Measurements from ENCODE around the gene PLEK. TPM values are rescaled to one million over a fixed set of nuclear protein-coding genes. Genes with fewer than 3 reads are reported as not detected.

Gene PLEK
- polyA plus RNA-seq, 1 donor from 2014 or later, result 110 TPM

GRCh38 chr2:68425503-68425902 lies 60.4 kb downstream of the PLEK start:
- Mint-ChIP-seq H3K36me3 (peaks cover 2% of the 10 kb centered on the region), H3K9me3 (no peaks in the 10 kb centered on the region), H3K4me3 (no peak overlapping the region), H3K27ac (no peak overlapping the region), H3K27me3 (no peaks in the 10 kb centered on the region), H3K4me1 (peaks cover 31 to 49% (median 33%) of the 10 kb centered on the region in 3 donors)

GRCh38 chr2:68426446-68426845 lies 61.4 kb downstream of the PLEK start:
- no peaks in the 10 kb centered on the region for H3K9me3 Mint-ChIP-seq
- peaks cover 27 to 40% (median 28%) of the 10 kb centered on the region in 3 donors for H3K4me1 Mint-ChIP-seq
- H3K27me3 Mint-ChIP-seq, result no peaks in the 10 kb centered on the region
- peak overlapping the region in 1 of 4 donors; percentile 90 for H3K4me3 Mint-ChIP-seq
- peaks cover 2% of the 10 kb centered on the region for H3K36me3 Mint-ChIP-seq
- H3K27ac Mint-ChIP-seq, result peak overlapping the region in 2 of 3 donors; percentile 78 to 87

DNA sequence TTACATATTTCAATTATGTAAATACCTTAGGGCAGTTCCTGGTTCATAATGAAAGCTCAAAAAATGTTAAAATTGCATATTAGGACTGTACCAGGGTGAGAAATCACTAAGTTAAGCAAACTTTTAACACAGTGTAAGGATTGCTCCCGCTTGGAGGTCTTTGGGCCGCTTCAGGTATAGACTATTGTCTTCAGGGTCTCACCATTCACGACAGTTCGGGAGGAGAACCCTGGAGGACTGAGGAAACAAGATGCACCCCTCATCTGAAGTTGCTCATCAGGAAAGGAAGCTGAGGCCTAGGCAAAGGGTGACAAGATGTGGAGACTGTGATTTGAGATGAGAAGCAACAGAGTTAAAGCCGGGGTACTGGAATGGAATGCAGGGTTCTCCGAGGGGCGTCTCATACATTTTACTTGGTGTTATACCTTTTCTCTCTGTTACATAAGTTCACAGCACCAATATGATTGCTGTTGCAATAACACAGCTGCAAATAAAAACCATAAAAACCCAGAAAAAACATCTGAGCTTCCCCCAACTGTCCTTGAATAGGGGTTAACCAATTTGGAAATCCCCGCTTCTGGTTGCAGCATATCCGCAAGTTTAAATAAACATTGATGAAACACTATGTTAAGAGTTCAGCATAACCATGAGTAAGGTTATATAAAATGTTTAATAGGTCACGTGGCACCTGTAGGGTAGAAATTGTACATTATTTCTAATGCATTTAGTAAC lies 61.9 kb downstream of the PLEK start:
- Mint-ChIP-seq H3K27me3 (no peaks in the 10 kb centered on the region), H3K36me3 (peaks cover 2% of the 10 kb centered on the region), H3K9me3 (no peaks in the 10 kb centered on the region), H3K4me1 (peaks cover 22 to 35% (median 23%) of the 10 kb centered on the region in 3 donors), H3K4me3 (peak overlapping the region; percentile 18 to 90 (median 65)), H3K27ac (peak overlapping the region; percentile 78 to 87 (median 84))

DNA sequence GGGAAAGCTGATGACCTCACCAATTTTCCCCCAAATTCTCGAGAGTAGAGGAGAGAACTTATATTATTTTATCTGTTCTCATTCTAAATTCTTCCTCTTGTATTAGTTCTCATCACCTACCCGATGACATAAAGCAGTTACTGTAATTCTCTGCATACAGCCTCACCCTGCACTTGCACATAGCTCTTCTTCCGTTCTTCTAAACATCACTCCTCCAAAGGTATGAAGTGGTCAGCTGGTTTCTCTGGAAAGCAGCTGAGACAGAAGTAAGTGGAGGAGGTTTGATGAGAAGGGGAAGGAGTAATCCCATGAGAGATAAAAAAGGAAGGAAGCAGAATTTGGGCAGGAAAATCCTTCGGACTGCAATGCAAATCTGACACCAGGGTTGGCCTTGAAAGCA lies 63.0 kb downstream of the PLEK start:
- no peaks in the 10 kb centered on the region for H3K9me3 Mint-ChIP-seq
- H3K4me3 Mint-ChIP-seq, result peak overlapping the region in 3 of 4 donors; percentile 7 to 90 (median 8)
- H3K36me3 Mint-ChIP-seq, result peaks cover 2% of the 10 kb centered on the region
- H3K4me1 Mint-ChIP-seq, result peaks cover 20 to 37% (median 22%) of the 10 kb centered on the region in 3 donors
- H3K27me3 Mint-ChIP-seq, result no peaks in the 10 kb centered on the region
- peak overlapping the region; percentile 25 to 87 (median 78) for H3K27ac Mint-ChIP-seq

DNA sequence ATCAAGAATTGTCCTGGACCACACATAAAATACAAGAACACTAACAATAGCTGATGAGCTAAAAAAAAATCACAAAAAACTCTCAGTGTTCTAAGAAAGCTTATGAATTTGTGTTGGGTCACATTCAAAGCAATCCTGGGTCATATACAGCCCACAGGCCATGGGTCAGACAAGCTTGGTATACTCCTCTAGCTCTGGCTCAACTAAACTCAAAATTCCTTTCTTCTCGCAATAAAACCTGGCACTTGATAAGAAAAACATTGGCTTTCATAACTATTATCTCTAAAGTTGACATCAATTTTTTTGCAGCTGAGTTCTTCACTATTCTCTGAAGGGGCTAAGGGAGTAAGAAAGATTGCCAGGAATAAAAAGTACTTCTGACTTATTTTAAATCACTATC lies 63.7 kb downstream of the PLEK start:
- peak overlapping the region in 1 of 3 donors; percentile 23 for H3K27ac Mint-ChIP-seq
- H3K36me3 Mint-ChIP-seq, result peaks cover 2% of the 10 kb centered on the region
- H3K4me1 Mint-ChIP-seq, result peaks cover 20 to 37% (median 22%) of the 10 kb centered on the region in 3 donors

DNA sequence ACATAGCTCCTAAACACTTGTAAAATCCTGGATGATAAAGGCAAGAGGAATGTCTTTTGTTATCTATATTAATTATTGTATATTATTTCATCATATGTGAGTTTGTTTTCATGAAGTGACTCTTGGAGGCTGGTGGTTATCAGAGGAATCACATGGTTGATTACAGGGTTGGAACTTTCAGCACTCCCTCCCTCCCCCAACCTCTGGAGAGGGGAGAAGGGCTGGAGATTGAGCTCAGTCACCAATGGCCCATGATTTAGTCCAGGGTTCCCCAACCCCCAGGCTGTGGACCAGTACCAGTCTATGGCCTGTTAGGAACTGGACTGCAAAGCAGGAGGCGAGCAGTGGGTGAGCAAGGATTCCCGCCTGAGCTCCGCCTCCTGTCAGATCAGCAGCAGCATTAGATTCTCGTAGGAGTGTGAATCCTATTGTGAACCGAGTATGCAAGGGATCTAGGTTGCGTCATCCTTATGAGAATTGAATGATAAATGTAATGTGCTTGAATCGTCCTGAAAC lies 64.3 kb downstream of the PLEK start:
- no peaks in the 10 kb centered on the region for H3K9me3 Mint-ChIP-seq
- H3K36me3 Mint-ChIP-seq, result peaks cover 2% of the 10 kb centered on the region
- peaks cover 20 to 37% (median 22%) of the 10 kb centered on the region in 3 donors for H3K4me1 Mint-ChIP-seq
- H3K27ac Mint-ChIP-seq, result peak overlapping the region in 1 of 3 donors; percentile 29
- H3K27me3 Mint-ChIP-seq, result no peaks in the 10 kb centered on the region
- H3K4me3 Mint-ChIP-seq, result peak overlapping the region in 1 of 4 donors; percentile 60

More for the DNA sequence above, 63.7 kb downstream of the PLEK start:
- Mint-ChIP-seq H3K27me3 (no peaks in the 10 kb centered on the region), H3K9me3 (no peaks in the 10 kb centered on the region), H3K4me3 (peak overlapping the region in 1 of 4 donors; percentile 1)

- no peak overlapping the region for H3K27ac Mint-ChIP-seq
- H3K36me3 Mint-ChIP-seq, result peaks cover 2% of the 10 kb centered on the region
- H3K4me3 Mint-ChIP-seq, result no peak overlapping the region
- peaks cover 33 to 48% (median 33%) of the 10 kb centered on the region in 3 donors for H3K4me1 Mint-ChIP-seq
- H3K27me3 Mint-ChIP-seq, result no peaks in the 10 kb centered on the region
- H3K9me3 Mint-ChIP-seq, result no peaks in the 10 kb centered on the region
These were observed 66.4 kb downstream of the PLEK start for GRCh38 chr2:68431316-68431972.

GRCh38 chr2:68432696-68433658 lies 67.9 kb downstream of the PLEK start:
- Mint-ChIP-seq H3K36me3 (peaks cover 2% of the 10 kb centered on the region), H3K27ac (no peak overlapping the region), H3K9me3 (no peaks in the 10 kb centered on the region), H3K27me3 (no peaks in the 10 kb centered on the region), H3K4me3 (no peak overlapping the region), H3K4me1 (peaks cover 29 to 47% (median 30%) of the 10 kb centered on the region in 3 donors)

GRCh38 chr2:68434981-68435380 lies 69.9 kb downstream of the PLEK start:
- Mint-ChIP-seq H3K4me1 (peaks cover 29 to 45% (median 36%) of the 10 kb centered on the region in 3 donors), H3K9me3 (no peaks in the 10 kb centered on the region), H3K4me3 (peak overlapping the region in 1 of 4 donors; percentile 78), H3K27me3 (no peaks in the 10 kb centered on the region), H3K27ac (no peak overlapping the region), H3K36me3 (peaks cover 2% of the 10 kb centered on the region)

DNA sequence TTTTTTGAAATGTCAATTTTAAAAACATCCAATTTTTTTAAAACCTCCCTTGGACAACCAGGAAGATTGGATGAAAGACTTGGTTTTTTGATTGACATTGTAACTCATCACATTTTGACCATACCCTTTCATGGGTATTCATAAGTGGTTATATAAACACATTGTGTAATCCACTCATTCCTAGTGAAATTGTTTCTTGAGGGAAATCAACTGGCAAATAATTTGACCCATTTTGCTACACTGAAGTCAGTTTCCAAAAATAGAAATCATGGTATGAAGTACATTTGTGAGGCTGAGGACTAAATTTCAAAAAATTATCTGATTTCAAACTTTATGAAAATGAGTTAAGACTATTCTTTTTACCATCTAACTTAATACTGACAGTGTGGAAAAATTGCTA lies 70.5 kb downstream of the PLEK start:
- H3K36me3 Mint-ChIP-seq, result no peaks in the 10 kb centered on the region
- no peaks in the 10 kb centered on the region for H3K9me3 Mint-ChIP-seq
- peak overlapping the region in 1 of 4 donors; percentile 78 for H3K4me3 Mint-ChIP-seq
- H3K27ac Mint-ChIP-seq, result peak overlapping the region in 1 of 3 donors; percentile 40
- no peaks in the 10 kb centered on the region for H3K27me3 Mint-ChIP-seq
- H3K4me1 Mint-ChIP-seq, result peaks cover 31 to 47% (median 36%) of the 10 kb centered on the region in 3 donors

GRCh38 chr2:68436270-68436669 lies 71.2 kb downstream of the PLEK start:
- Mint-ChIP-seq H3K27ac (peak overlapping the region in 2 of 3 donors; percentile 63 to 83), H3K4me1 (peaks cover 35 to 52% (median 42%) of the 10 kb centered on the region in 3 donors), H3K36me3 (no peaks in the 10 kb centered on the region), H3K9me3 (no peaks in the 10 kb centered on the region), H3K27me3 (no peaks in the 10 kb centered on the region), H3K4me3 (peak overlapping the region in 3 of 4 donors; percentile 33 to 77 (median 69))

GRCh38 chr2:68438455-68439303 lies 73.6 kb downstream of the PLEK start:
- peak overlapping the region in 1 of 3 donors; percentile 3 for H3K27ac Mint-ChIP-seq
- no peaks in the 10 kb centered on the region for H3K27me3 Mint-ChIP-seq
- H3K4me1 Mint-ChIP-seq, result peaks cover 41 to 53% (median 48%) of the 10 kb centered on the region in 3 donors
- H3K36me3 Mint-ChIP-seq, result peaks cover 2% of the 10 kb centered on the region
- H3K4me3 Mint-ChIP-seq, result peak overlapping the region in 2 of 4 donors; percentile 37 to 58
- H3K9me3 Mint-ChIP-seq, result no peaks in the 10 kb centered on the region

- Mint-ChIP-seq H3K27ac (peak overlapping the region; percentile 63 to 85 (median 63)), H3K4me3 (peak overlapping the region; percentile 6 to 93 (median 52)), H3K27me3 (no peaks in the 10 kb centered on the region), H3K36me3 (peaks cover 2% of the 10 kb centered on the region), H3K4me1 (peaks cover 28 to 39% (median 37%) of the 10 kb centered on the region in 3 donors), H3K9me3 (no peaks in the 10 kb centered on the region)
These were observed 76.3 kb downstream of the PLEK start for GRCh38 chr2:68441179-68441993.

Measured in IgD-negative memory B cell (primary cell).